CD4-positive, alpha-beta T cell (primary cell): Measurements from ENCODE around the gene CHRM5. TPM values are rescaled to one million over a fixed set of nuclear protein-coding genes. Genes with fewer than 3 reads are reported as not detected.

Experiments
- ATAC-seq: fragments of 200-7000 bp; cut with Tn5 transposase; one replicate; pipeline ENCODE4 v1.10.0; 2022; ENCODE audit warnings: mild to moderate bottlenecking; ENCODE audit not compliant: poor library complexity
- CTCF ChIA-PET: fragments of 350-600 bp; sonication (Branson Sonifier 250); formaldehyde crosslinking; loops from one replicate; lab custom pipeline; 2021; ENCODE audit warnings: antibody characterized with exemption, inconsistent platforms; lab: Charles Lee
- POLR2A ChIA-PET: fragments of 350-600 bp; sonication (Branson Sonifier 250); formaldehyde crosslinking; loops from one replicate; lab custom pipeline; 2021; ENCODE audit warnings: antibody characterized with exemption, inconsistent platforms; lab: Charles Lee
- DNase-seq, 14 experiments: peaks; one replicate each; pipeline ENCODE4 v3.0.0-alpha.2; 2013 to 2020; ENCODE audit warnings: mixed read lengths in 2 of 14
- H3K27ac ChIP-seq, 2 donors: one replicate each; pipeline versions ENCODE4 v1.5.1 to v1.7.0; 2013; ENCODE audit warnings: low read length in 2 of 2, low read depth in 1 of 2, mild to moderate bottlenecking in 1 of 2
- H3K27me3 ChIP-seq, 2 experiments: 1 replicate in 1 of 2; 2 replicates in 1 of 2; pipeline versions ENCODE4 v1.6.1 to v1.7.0; 2013; ENCODE audit warnings: low read length in 2 of 2, control low read depth in 1 of 2, mild to moderate bottlenecking in 1 of 2, moderate library complexity in 1 of 2; ENCODE audit not compliant: insufficient read depth in 2 of 2, control insufficient read depth in 1 of 2
- H3K36me3 ChIP-seq: one replicate; pipeline ENCODE4 v1.6.1; 2013; ENCODE audit warnings: low read length, control low read depth; ENCODE audit not compliant: insufficient read depth
- H3K4me1 ChIP-seq: one replicate; pipeline ENCODE4 v1.6.1; 2013; ENCODE audit warnings: low read length, control low read depth; ENCODE audit not compliant: insufficient read depth
- H3K4me3 ChIP-seq: one replicate; pipeline ENCODE4 v1.5.1; 2013; ENCODE audit warnings: mild to moderate bottlenecking, low read length, moderate library complexity
- H3K9me3 ChIP-seq, 2 experiments: 1 replicate in 1 of 2; 2 replicates in 1 of 2; pipeline versions ENCODE4 v1.6.1 to v1.7.0; 2013; ENCODE audit warnings: low read length in 2 of 2, mild to moderate bottlenecking in 2 of 2, control low read depth in 1 of 2, moderate library complexity in 1 of 2; ENCODE audit not compliant: control insufficient read depth in 1 of 2, insufficient read depth in 1 of 2
- H3K27ac Mint-ChIP-seq: one replicate; pipeline ENCODE4 v1.8.0; 2020; ENCODE audit warnings: mixed read lengths
- H3K27me3 Mint-ChIP-seq: one replicate; pipeline ENCODE4 v1.8.0; 2021; ENCODE audit warnings: mixed read lengths
- H3K36me3 Mint-ChIP-seq: one replicate; pipeline ENCODE4 v1.8.0; 2021; ENCODE audit warnings: low read depth, mixed read lengths
- H3K4me1 Mint-ChIP-seq: one replicate; pipeline ENCODE4 v1.8.0; 2021; ENCODE audit warnings: low read depth, mixed read lengths
- H3K4me3 Mint-ChIP-seq: one replicate; pipeline ENCODE4 v1.8.0; 2020; ENCODE audit warnings: mild to moderate bottlenecking, mixed read lengths
- H3K9me3 Mint-ChIP-seq: one replicate; pipeline ENCODE4 v1.8.0; 2020; ENCODE audit warnings: mixed read lengths
- intact Hi-C, 2 experiments: fragments of 100-400 bp; cut with DNase I in 1 of 2; cut with micrococcal nuclease in 1 of 2; formaldehyde crosslinking; loops; one replicate each; pipeline versions ENCODE4 v1.15.1 to v1.9.0; 2023 to 2025; cut with DNase I, micrococcal nuclease
- total RNA-seq, 174 experiments: library from RNA in 2 of 174; stranded (reverse) in 2 of 174; gene quantifications; one replicate each; pipeline ENCODE4 v1.2.3 and lab custom pipeline; 2021 to 2026
- TF ChIP-seq, protein P1 (sequence below): fragments of 200-600 bp; IDR thresholded peaks from one replicate; pipeline ENCODE4 v1.8.0; 2022; ENCODE audit warnings: antibody characterized with exemption, mild to moderate bottlenecking

The CHRM5 gene
- total RNA-seq, 2 experiments from 2014 or later = not detected

DNA sequence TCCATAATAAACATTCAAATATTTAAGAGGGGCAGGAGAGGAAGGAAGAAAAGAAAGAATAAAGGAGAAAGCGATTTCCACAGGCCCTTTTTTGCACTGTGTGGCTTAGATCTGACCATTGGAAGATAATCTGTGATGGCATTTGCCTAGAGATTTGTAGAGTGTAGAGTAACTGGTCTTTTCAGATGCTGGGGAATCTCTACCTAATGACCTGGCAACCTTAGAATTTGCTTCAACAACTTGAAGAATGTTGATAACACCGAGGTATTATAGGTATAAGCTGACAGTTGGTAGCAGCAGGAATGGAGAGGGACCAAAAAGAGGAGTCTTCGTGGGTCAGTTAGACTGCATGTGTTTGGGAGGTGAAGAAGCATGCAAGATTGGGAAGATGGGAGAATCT, 91.6 kb downstream of the CHRM5 start:
- DNase-seq (no peak), ATAC-seq (no peak)
- H3K9me3 Mint-ChIP-seq = no peaks in the 10 kb centered on the region
- H3K27me3 Mint-ChIP-seq = no peaks in the 10 kb centered on the region
- POLR2A ChIA-PET = no interaction called here
- TF ChIP-seq, protein P1, sequence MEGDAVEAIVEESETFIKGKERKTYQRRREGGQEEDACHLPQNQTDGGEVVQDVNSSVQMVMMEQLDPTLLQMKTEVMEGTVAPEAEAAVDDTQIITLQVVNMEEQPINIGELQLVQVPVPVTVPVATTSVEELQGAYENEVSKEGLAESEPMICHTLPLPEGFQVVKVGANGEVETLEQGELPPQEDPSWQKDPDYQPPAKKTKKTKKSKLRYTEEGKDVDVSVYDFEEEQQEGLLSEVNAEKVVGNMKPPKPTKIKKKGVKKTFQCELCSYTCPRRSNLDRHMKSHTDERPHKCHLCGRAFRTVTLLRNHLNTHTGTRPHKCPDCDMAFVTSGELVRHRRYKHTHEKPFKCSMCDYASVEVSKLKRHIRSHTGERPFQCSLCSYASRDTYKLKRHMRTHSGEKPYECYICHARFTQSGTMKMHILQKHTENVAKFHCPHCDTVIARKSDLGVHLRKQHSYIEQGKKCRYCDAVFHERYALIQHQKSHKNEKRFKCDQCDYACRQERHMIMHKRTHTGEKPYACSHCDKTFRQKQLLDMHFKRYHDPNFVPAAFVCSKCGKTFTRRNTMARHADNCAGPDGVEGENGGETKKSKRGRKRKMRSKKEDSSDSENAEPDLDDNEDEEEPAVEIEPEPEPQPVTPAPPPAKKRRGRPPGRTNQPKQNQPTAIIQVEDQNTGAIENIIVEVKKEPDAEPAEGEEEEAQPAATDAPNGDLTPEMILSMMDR = no peak
- H3K4me3 Mint-ChIP-seq = no peak overlapping the region
- Histone ChIP-seq H3K4me1 (no peaks in the 10 kb centered on the region), H3K9me3 (no peaks in the 10 kb centered on the region), H3K27me3 (no peaks in the 10 kb centered on the region), H3K27ac (no peak overlapping the region), H3K4me3 (no peak overlapping the region), H3K36me3 (no peaks in the 10 kb centered on the region)
- H3K36me3 Mint-ChIP-seq = no peaks in the 10 kb centered on the region
- intact Hi-C loops = loop anchor here in 1 of 2 experiments (2.0 kb wide), 1 partner anchor 307 kb away; the partner anchor contains the start of gene LPCAT4
- CTCF ChIA-PET = interaction anchor here (1.1 to 2.7 kb wide), 2 partner anchors 26 to 150 kb away, joined by 3 to 8 read pairs; partner anchors contain the start of gene KATNBL1
- H3K4me1 Mint-ChIP-seq = no peaks in the 10 kb centered on the region
- H3K27ac Mint-ChIP-seq = no peak overlapping the region

DNA sequence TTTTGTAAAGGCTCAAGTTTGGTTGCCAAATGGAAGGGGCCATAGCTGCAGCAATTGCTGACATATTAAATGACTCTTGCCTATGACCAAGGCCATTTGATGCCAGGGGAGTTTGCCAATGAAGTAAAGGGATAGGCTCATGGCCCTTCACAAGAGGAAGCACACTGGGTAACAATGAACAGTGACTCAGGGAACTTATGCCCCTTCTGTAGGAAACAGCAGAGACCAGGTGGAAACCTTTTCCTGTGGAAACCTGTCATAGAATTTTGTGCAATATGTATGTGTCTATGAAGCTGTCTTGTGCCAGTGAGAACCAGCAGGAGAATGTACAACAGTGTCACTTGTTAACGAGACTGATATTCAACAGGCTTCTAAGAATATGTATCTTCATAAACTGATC, 96.1 kb downstream of the CHRM5 start:
- no peaks in the 10 kb centered on the region for H3K27me3 Mint-ChIP-seq
- H3K9me3 Mint-ChIP-seq = no peaks in the 10 kb centered on the region
- ChIA-PET CTCF (no interaction called here), POLR2A (no interaction called here)
- H3K27ac Mint-ChIP-seq = no peak overlapping the region
- TF ChIP-seq, protein P1 = no peak
- no peaks in the 10 kb centered on the region for H3K27me3 ChIP-seq
- H3K4me3 Mint-ChIP-seq = no peak overlapping the region
- H3K4me1 ChIP-seq = no peaks in the 10 kb centered on the region
- H3K36me3 ChIP-seq = no peaks in the 10 kb centered on the region
- H3K9me3 ChIP-seq = no peaks in the 10 kb centered on the region
- no peak overlapping the region for H3K27ac ChIP-seq
- no peaks in the 10 kb centered on the region for H3K36me3 Mint-ChIP-seq
- DNase-seq (no peak), ATAC-seq (no peak)
- intact Hi-C loops = no loop called here
- H3K4me1 Mint-ChIP-seq = no peaks in the 10 kb centered on the region
- H3K4me3 ChIP-seq = no peak overlapping the region

DNA sequence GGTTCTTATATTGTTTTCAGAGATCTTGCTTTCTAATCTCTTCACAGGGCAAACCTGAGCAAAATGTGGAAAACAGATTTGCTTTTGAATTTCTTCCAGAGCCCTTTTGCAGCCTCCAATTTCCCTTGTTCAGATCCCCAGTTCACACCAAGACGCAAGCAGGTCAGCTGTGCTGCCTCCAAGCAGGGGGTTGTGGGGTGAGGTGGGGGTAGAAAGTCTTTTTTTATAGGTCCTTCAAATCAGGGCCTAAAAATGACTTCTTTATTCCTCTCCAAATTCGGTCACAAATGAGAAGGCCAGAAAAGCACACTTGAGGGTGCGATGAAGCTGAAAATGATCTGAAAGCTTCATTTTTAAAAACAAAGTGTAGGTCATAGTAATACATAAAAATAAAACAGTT, 97.0 kb downstream of the CHRM5 start:
- TF ChIP-seq, protein P1 = no peak
- H3K9me3 Mint-ChIP-seq = no peaks in the 10 kb centered on the region
- ChIA-PET POLR2A (interaction anchor here (1.0 kb wide), 1 partner anchor 302 kb away, joined by 3 read pairs; the partner anchor contains the start of gene LPCAT4), CTCF (no interaction called here)
- H3K27me3 Mint-ChIP-seq = no peaks in the 10 kb centered on the region
- ATAC-seq = no peak
- intact Hi-C loops = no loop called here
- no peaks in the 10 kb centered on the region for H3K36me3 ChIP-seq
- no peak overlapping the region for H3K27ac Mint-ChIP-seq
- no peak overlapping the region for H3K4me3 Mint-ChIP-seq
- no peak for DNase-seq
- no peaks in the 10 kb centered on the region for H3K9me3 ChIP-seq
- no peak overlapping the region for H3K4me3 ChIP-seq
- no peaks in the 10 kb centered on the region for H3K4me1 ChIP-seq
- no peak overlapping the region for H3K27ac ChIP-seq
- H3K27me3 ChIP-seq = no peaks in the 10 kb centered on the region
- no peaks in the 10 kb centered on the region for H3K4me1 Mint-ChIP-seq
- H3K36me3 Mint-ChIP-seq = no peaks in the 10 kb centered on the region
